Head of caudate nucleus (tissue), 42 donors: ENCODE results near the gene ATG9A.

Source experiments
- DNase-seq, 42 donors: peaks; one replicate each; pipeline versions ENCODE4 v3.0.0 to v3.0.0-alpha.2; 2020 to 2021; ENCODE audit warnings: mixed read lengths in 7 of 42
- intact Hi-C: fragments of 100-400 bp; cut with DNase I; formaldehyde crosslinking; loops from one replicate; pipeline ENCODE4 v1.15.0; 2022

Gene ATG9A

GRCh38 chr2:219184121-219184520, 45.3 kb downstream of the ATG9A start:
- intact Hi-C loops: no loop called here
- DNase-seq: peak in 2 of 42 donors; percentile 6 to 9

GRCh38 chr2:219183151-219183772, 46.2 kb downstream of the ATG9A start:
- DNase-seq: peak in 3 of 42 donors; percentile 9 to 29 (median 9)
- intact Hi-C loops: no loop called here

DNA sequence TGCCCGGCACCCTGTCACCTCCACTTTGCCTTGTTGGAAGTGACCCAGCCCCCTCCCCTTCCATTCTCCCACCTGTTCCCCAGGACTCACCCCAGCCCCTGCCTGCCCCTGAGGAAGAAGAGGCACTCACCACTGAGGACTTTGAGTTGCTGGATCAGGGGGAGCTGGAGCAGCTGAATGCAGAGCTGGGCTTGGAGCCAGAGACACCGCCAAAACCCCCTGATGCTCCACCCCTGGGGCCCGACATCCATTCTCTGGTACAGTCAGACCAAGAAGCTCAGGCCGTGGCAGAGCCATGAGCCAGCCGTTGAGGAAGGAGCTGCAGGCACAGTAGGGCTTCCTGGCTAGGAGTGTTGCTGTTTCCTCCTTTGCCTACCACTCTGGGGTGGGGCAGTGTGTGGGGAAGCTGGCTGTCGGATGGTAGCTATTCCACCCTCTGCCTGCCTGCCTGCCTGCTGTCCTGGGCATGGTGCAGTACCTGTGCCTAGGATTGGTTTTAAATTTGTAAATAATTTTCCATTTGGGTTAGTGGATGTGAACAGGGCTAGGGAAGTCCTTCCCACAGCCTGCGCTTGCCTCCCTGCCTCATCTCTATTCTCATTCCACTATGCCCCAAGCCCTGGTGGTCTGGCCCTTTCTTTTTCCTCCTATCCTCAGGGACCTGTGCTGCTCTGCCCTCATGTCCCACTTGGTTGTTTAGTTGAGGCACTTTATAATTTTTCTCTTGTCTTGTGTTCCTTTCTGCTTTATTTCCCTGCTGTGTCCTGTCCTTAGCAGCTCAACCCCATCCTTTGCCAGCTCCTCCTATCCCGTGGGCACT, 46.9 kb downstream of the ATG9A start:
- intact Hi-C loops: no loop called here
- peak in 5 of 42 donors; percentile 5 to 34 (median 12) for DNase-seq

- intact Hi-C loops: no loop called here
- DNase-seq: peak in 1 of 42 donors; percentile 15
Measured at GRCh38 chr2:219181531-219181930, 47.9 kb downstream of the ATG9A start.

DNA sequence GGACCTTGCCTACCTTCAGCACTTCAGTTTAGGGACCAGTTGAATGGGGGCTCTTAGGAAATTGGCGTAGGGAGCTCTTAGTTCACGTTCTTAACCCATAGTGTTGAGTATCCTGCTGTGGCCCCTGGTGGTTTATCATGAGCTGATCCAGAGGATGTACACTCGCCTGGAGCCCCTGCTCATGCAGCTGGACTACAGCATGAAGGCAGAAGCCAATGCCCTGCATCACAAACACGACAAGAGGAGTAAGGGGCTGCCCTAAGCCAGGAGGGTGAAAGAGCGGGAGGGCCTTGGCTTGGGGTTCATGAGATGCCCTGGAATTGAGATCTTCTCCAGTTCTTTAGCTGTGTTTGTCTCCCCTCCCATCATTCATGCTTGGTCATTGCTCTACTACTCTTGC, 48.5 kb downstream of the ATG9A start:
- peak in 1 of 42 donors; percentile 10 for DNase-seq
- intact Hi-C loops: no loop called here

GRCh38 chr2:219179601-219180465, 49.6 kb downstream of the ATG9A start:
- intact Hi-C loops: loop anchor here (10.0 kb wide), 2 partner anchors 205 to 775 kb away; partner anchors contain the start of gene DNPEP
- peak in 2 of 42 donors; percentile 16 to 20 for DNase-seq

GRCh38 chr2:219178377-219179175, 50.9 kb downstream of the ATG9A start:
- intact Hi-C loops: loop anchor here (10.0 kb wide), 2 partner anchors 206 to 774 kb away; partner anchors contain the start of gene DNPEP
- DNase-seq: peak in 40 of 42 donors; percentile 19 to 70 (median 44)

DNA sequence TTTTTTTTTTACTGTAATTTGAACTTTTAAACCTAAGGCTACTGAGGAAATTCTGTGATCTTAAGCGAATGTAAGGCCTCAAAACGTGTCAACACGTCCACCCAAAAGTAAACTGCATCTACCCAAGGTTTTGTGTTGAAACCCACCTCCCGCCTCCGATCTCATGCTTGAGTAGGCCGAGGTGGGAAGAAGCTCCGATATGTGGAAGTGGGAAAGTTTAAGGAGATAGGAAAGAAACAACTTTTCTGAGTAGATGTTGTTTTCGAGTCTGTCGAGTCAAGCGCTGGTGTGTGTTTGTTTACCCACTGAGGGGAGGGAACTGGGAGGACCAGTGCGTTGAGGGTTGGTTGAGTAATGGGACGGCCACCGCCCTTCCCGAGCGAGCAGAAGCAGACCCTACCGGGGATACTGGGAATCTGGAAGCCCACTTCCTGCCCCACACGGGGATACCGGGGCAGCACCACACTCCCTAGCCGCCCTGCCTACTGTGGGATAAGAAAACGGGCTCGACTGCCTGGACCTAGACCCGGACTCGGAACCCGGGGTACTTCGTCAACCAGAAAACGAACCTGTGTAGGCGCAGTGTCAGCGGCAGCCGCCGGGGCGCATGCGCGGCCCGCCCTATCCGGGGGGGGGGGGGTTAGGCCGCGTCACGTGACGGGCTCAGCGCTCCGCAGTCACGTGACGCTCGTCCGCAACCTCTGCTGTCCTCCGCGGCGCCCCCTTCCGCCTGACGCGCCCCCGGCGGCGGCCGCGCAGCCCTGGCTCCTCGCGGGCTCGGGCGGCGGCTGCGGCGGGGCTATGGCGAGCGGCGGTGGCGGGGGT, 51.7 kb downstream of the ATG9A start, which contains the start of gene RETREG2:
Gene RETREG2 (plus strand): TSS at position 724 of the 825 bp plus-strand sequence. CDS start 78 bp downstream, at position 802.
- intact Hi-C loops: loop anchor here (2.0 to 10.0 kb wide), 3 partner anchors 29 to 773 kb away; partner anchors contain the start of genes DNPEP and ZFAND2B
- peak; percentile 56 to 91 (median 81) for DNase-seq

DNA sequence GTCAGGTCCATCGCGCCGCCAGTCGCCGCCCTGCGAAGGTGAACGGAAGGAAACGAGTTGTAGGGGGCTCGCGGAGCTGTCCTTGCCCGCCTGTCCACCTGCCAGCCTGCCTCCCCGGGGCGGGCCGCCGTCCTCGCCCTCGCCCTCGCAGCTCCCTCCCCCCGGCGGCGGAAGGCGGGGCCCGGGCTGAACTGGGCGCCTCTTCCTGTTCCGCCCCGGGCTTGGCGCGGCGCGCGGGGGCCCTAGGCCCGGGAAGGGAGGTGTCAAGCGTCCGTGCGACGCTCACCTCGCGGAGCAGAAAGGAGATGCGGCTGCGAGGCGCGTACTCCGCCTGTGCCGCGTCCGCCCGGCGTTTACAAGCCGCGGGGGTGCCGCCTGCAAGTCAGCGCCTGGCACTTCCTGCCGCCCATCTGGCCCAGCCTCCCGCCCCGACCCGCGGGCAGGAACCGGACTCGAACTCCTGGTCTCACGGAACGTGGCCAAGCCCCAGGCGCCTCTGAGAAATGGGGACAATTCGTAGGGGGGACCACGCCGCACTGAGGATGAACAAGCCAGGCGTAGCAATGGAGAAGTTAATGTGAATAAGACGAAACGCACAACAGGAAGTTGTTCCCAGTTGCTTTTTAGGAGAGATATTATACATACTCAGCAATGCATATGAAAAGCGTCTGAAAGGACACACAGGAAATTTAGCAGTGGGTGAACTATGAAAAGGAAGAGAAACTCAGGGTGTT, 52.5 kb downstream of the ATG9A start, which contains the start of gene CNPPD1:
Gene CNPPD1 (minus strand): TSS at position 108 of the 734 bp plus-strand sequence. CDS start 97 bp downstream, at position 11.
- intact Hi-C loops: loop anchor here (2.0 to 10.0 kb wide), 3 partner anchors 30 to 772 kb away; partner anchors contain the start of genes DNPEP and ZFAND2B
- peak; percentile 55 to 95 (median 90) for DNase-seq

- peak in 41 of 42 donors; percentile 20 to 78 (median 53) for DNase-seq
- intact Hi-C loops: loop anchor here (2.0 to 10.0 kb wide), 3 partner anchors 31 to 771 kb away; partner anchors contain the start of genes DNPEP and ZFAND2B
Measured at GRCh38 chr2:219175928-219176817, 53.3 kb downstream of the ATG9A start.

DNA sequence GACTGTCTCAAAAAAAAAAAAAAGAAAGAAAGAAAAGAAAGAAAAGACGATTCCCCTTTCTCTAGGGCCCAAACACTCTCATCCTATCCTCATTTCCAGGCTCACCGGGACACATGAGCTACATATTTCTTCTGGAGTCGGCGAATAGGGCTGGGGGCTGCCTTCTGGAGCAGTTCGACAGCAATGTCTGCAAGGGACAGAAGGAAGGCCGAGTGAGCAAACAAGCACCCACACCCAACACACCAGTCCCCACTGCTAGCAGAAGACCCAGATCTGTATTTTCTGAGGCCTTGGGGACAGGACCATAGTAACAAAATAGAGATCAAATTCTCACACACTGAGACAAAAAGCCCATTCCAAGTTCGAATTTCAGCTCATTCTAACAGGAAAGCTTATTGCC, 54.0 kb downstream of the ATG9A start:
- intact Hi-C loops: loop anchor here (10.0 kb wide), 2 partner anchors 209 to 771 kb away; partner anchors contain the start of gene DNPEP
- peak in 2 of 42 donors; percentile 24 to 36 for DNase-seq

- DNase-seq: peak in 2 of 42 donors; percentile 16 to 24
- intact Hi-C loops: loop anchor here (10.0 kb wide), 2 partner anchors 210 to 770 kb away; partner anchors contain the start of gene DNPEP
Measured at GRCh38 chr2:219174801-219175200, 54.6 kb downstream of the ATG9A start.

DNA sequence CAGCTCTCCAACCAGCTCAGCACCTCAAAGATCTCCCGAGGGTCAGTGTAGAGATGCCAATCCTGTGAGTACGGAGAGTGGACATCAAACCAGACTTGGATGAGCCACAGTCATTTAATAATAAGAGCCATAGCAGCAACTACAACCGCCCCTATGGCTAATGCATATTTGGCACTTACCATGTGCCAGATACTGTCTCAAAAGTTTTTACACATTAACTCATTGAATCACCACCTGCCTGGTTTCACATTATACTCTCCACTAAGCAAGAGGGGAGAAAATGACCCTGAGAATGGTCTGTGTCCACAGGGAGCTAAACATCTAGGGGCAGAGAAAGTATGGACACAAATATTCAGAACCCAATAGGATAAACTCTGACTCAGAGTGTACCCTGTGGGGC, 55.3 kb downstream of the ATG9A start:
- no peak for DNase-seq
- intact Hi-C loops: loop anchor here (10.0 kb wide), 2 partner anchors 211 to 769 kb away; partner anchors contain the start of gene DNPEP

DNA sequence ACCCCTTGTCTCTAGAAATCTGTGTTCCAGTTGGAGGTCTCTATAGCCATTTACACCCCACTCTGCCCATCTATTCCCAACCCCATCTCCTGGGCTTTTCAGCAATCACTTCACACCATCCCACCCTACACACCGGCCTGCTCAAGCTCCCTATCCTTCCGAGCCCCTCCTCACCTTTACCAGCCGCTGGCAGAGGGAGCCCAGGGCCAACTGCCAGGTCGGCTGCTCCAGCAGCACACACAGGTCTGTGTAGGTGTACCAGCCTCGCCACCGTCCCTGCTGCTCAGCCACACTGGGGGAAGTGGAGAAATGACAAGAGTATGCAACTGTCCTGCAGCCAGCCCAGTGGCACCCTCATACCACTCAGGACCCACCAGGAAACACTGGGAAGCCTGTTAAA, 56.3 kb downstream of the ATG9A start:
- intact Hi-C loops: loop anchor here (10.0 kb wide), 2 partner anchors 212 to 768 kb away; partner anchors contain the start of gene DNPEP
- peak in 2 of 42 donors; percentile 28 to 34 for DNase-seq
